Lower lobe of right lung (tissue), 2 donors: ENCODE results near the gene ATP6V1A. TPM values are rescaled to one million over a fixed set of nuclear protein-coding genes. Genes with fewer than 3 reads are reported as not detected.

Source experiments
- ATAC-seq, 2 donors: fragments of 200-7000 bp; cut with Tn5 transposase; one replicate each; pipeline ENCODE4 v1.9.1; 2020 to 2022; ENCODE audit warnings: mild to moderate bottlenecking in 2 of 2, moderate library complexity in 2 of 2
- DNase-seq: peaks from one replicate; pipeline ENCODE4 v3.0.0-alpha.2; 2020
- H3K27ac ChIP-seq: fragments of 200-600 bp; one replicate; pipeline ENCODE4 v1.8.0; 2022
- H3K27me3 ChIP-seq: fragments of 200-600 bp; one replicate; pipeline ENCODE4 v1.8.0; 2022; ENCODE audit warnings: low read depth
- H3K36me3 ChIP-seq: fragments of 200-600 bp; one replicate; pipeline ENCODE4 v1.8.0; 2022; ENCODE audit warnings: mild to moderate bottlenecking
- H3K4me1 ChIP-seq: fragments of 200-600 bp; one replicate; pipeline ENCODE4 v1.8.0; 2022
- H3K4me3 ChIP-seq: fragments of 200-600 bp; one replicate; pipeline ENCODE4 v1.8.0; 2022; ENCODE audit warnings: mild to moderate bottlenecking
- H3K9me3 ChIP-seq: fragments of 200-600 bp; one replicate; pipeline ENCODE4 v1.8.0; 2022
- CTCF ChIP-seq: fragments of 200-600 bp; IDR thresholded peaks from one replicate; pipeline ENCODE4 v1.8.0; 2022; ENCODE audit warnings: antibody characterized with exemption, mild to moderate bottlenecking
- intact Hi-C: fragments of 100-400 bp; cut with DNase I; formaldehyde crosslinking; loops from one replicate; pipeline ENCODE4 v1.11.0; 2022
- total RNA-seq: library from RNA; stranded (reverse); fragmentation: NEBNext Ultra II Directional; extraction: Animal tissue kit (Norgen Biotek cat#: 25700); gene quantifications from one replicate; pipeline ENCODE4 v1.2.1, GENCODE V29; 2021
- donor health status: DM: no; HTN: yes; CAD: no; lungs with severe emphysema.

The ATP6V1A gene
- total RNA-seq, 1 donor from 2014 or later: 104 TPM

GRCh38 chr3:113802795-113803455 lies 56.1 kb downstream of the ATP6V1A start:
- no peak for DNase-seq
- H3K9me3 ChIP-seq: no peaks in the 10 kb centered on the region
- no peaks in the 10 kb centered on the region for H3K27me3 ChIP-seq
- no peak overlapping the region for H3K27ac ChIP-seq
- no peak overlapping the region for H3K4me3 ChIP-seq
- peaks cover 98% of the 10 kb centered on the region for H3K36me3 ChIP-seq
- ATAC-seq: no peak
- no peaks in the 10 kb centered on the region for H3K4me1 ChIP-seq
- intact Hi-C loops: no loop called here
- TF ChIP-seq CTCF: no peak

GRCh38 chr3:113804661-113805060 lies 57.8 kb downstream of the ATP6V1A start:
- Histone ChIP-seq H3K27me3 (no peaks in the 10 kb centered on the region), H3K4me3 (no peak overlapping the region), H3K36me3 (peaks cover 98% of the 10 kb centered on the region), H3K9me3 (no peaks in the 10 kb centered on the region), H3K27ac (no peak overlapping the region), H3K4me1 (no peaks in the 10 kb centered on the region)
- ATAC-seq: no peak
- DNase-seq: no peak
- intact Hi-C loops: no loop called here
- TF ChIP-seq CTCF: no peak

GRCh38 chr3:113805249-113805648 lies 58.4 kb downstream of the ATP6V1A start:
- intact Hi-C loops: no loop called here
- no peak for TF ChIP-seq CTCF
- no peak overlapping the region for H3K27ac ChIP-seq
- H3K36me3 ChIP-seq: peaks cover 98% of the 10 kb centered on the region
- no peak overlapping the region for H3K4me3 ChIP-seq
- DNase-seq: no peak
- ATAC-seq: no peak
- no peaks in the 10 kb centered on the region for H3K27me3 ChIP-seq
- no peaks in the 10 kb centered on the region for H3K4me1 ChIP-seq
- no peaks in the 10 kb centered on the region for H3K9me3 ChIP-seq

- Histone ChIP-seq H3K4me3 (no peak overlapping the region), H3K27me3 (no peaks in the 10 kb centered on the region), H3K27ac (no peak overlapping the region), H3K9me3 (no peaks in the 10 kb centered on the region), H3K4me1 (no peaks in the 10 kb centered on the region), H3K36me3 (peaks cover 45% of the 10 kb centered on the region)
- TF ChIP-seq CTCF: no peak
- intact Hi-C loops: no loop called here
- ATAC-seq (no peak), DNase-seq (no peak)
These were observed 66.0 kb downstream of the ATP6V1A start for GRCh38 chr3:113812854-113813253.

- Histone ChIP-seq H3K27me3 (no peaks in the 10 kb centered on the region), H3K27ac (no peak overlapping the region), H3K9me3 (no peaks in the 10 kb centered on the region), H3K36me3 (no peaks in the 10 kb centered on the region), H3K4me1 (no peaks in the 10 kb centered on the region), H3K4me3 (no peak overlapping the region)
- TF ChIP-seq CTCF: no peak
- DNase-seq (no peak), ATAC-seq (no peak)
- intact Hi-C loops: no loop called here
These were observed 73.0 kb downstream of the ATP6V1A start for GRCh38 chr3:113819866-113820265.
